ENCODE measurements around the gene RNF224.

DNA sequence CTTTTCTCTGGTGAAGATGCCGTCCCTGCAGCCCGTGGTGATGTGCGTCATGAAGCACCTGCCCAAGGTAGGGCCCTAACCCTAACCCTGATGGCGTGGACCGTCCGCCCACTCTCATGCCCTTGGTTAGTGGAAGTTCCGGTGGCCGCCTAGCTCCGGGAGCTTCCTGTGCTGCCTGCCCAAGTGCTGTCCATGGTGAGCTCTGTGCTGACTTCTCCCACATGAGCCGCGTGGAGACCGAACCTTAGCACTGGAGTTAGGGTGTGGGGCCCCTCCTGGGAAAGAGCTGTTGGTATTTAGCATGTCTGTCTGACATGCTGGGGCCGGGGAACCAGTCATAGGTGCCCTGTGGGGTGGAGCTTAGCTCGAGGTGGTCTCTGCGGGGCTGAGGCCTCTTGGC, 29.1 kb downstream of the RNF224 start:
- TF ChIP-seq GATA2 (IDR thresholded peaks at IDR 0.05; ENCODE audit: low read depth, low read length), result no peak
- no peak for TF ChIP-seq GATA3 (IDR thresholded peaks at IDR 0.05; ENCODE audit: low read depth, low read length)

Data from SH-SY5Y (cell line).